Measurements from ENCODE around the gene OTOGL. TPM values are rescaled to one million over a fixed set of nuclear protein-coding genes. Genes with fewer than 3 reads are reported as not detected.
"Not testable (repeated sequence)": the region's sequence is repeated elsewhere in the genome, so short reads cannot be mapped to it uniquely, and the experiment has no call there.

The OTOGL gene
- 1 to 10 TPM; 8.4 to 9.2 TPM for total RNA-seq
- long read RNA-seq: 0 reads

- intact Hi-C loops (cut with DNase I): no loop called here
- DNase-seq (no peak), ATAC-seq (no peak)
Measured at GRCh38 chr12:80099259-80099658, at the start of gene OTOGL. OTOGL (plus strand) TSS chr12:80099537; CDS start chr12:80209432, 109,895 bp downstream.

DNA sequence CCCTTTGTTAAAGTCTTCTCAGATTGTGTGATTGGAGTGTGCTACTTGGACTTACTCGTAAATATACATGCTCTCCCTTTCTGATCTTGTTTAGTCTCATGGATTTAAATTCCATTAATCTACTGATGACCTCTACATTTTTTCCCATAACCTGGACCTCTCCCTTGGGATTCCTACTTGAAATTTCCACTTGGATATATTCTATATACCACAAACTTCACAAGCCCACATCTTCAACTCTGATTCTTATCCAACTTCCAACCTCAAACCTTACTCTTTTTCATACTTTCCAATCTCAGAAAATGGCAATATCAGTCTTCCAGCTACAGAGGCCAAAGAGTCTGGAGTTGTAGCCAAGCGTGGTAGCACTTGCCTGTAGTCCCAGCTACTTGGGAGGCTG lies 49.1 kb upstream of the OTOGL start:
- ATAC-seq: no peak
- intact Hi-C loops (cut with DNase I): no loop called here
- no peak for DNase-seq

DNA sequence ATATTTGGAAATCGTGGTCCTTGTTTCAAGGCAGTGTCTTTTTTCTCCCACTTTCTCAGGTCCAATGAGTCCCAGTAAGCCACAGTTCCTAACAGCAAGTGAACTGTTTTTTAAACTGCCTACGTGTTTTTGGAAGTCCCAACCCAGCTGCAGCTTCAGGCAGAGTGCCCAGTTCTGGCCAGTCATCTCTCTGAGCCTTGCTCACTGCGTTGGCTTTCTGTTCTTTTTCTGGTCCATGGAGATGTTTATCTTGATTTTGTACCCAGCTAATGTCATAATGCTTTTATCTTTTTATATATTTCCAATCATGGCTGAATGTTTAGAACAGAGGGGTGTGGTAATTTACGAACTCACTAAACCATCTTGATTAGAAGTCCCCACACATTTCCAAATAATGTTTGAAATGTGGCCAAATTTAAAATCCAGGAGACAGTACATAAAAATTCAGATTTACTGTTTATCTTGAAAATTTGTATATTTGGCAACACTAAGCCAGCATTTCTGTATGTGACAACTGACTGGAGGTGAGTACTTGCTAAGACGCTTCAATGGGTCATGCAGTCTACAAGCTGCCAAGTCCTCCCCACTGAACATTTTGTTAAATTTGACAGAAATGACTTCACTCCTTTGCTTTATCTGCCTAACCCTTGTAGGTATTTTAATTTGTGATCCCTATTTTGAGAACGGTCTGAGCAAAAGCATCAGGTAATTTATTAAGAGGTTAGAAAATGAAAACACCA lies 46.1 kb upstream of the OTOGL start:
- ATAC-seq (peak; percentile 65 to 92), DNase-seq (peak; percentile 62)
- intact Hi-C loops (cut with DNase I): no loop called here

GRCh38 chr12:80056232-80056631 lies 43.1 kb upstream of the OTOGL start:
- intact Hi-C loops (cut with DNase I): no loop called here
- no peak for DNase-seq
- ATAC-seq: peak in 1 of 2 donors; percentile 28

GRCh38 chr12:80056845-80057244 lies 42.5 kb upstream of the OTOGL start:
- DNase-seq (peak; percentile 44), ATAC-seq (peak in 1 of 2 donors; percentile 61)
- intact Hi-C loops (cut with DNase I): no loop called here

- DNase-seq (no peak), ATAC-seq (no peak)
- intact Hi-C loops (cut with DNase I): no loop called here
Measured at GRCh38 chr12:80058586-80058985, 40.8 kb upstream of the OTOGL start.

DNA sequence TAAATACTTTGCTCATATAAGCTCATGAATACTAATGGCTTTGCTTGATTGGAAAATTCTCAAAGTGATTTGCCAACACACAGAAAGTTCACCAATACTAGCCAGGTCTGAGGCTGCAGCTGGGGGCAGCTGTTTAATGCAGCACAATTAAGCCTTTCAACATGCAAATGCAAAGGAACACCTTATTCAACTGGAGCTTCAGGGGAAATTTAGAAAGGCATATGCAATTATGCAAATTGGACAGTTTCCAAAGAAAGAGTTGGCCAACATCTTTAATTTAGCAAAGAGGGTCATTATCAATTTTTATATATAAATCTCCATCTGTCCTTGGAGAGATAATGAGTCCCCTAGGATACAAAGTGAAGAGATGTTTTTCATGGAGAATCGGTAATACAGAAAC lies 40.2 kb upstream of the OTOGL start:
- ATAC-seq (no peak), DNase-seq (no peak)
- intact Hi-C loops (cut with DNase I): no loop called here

- DNase-seq (no peak), ATAC-seq (no peak)
- intact Hi-C loops (cut with DNase I): no loop called here
Measured at GRCh38 chr12:80059875-80060274, 39.5 kb upstream of the OTOGL start.

DNA sequence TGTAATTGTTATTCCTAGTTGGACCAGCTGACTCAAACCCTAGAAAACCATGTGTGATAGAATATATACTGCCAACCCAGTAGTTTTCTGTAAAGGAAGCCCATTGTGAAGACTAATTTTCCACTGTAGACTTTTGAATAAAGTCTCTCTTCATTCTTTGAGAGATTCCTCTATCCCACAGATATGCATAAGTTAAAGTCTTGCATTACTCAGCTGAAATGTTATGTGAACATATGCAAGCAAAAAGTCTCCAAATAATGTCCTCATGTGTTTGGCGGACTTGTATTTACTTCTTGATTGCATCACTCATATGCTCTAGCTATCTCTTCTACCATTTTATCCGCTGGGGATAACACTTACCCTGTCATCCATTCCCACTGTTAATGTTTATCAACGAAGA lies 35.1 kb upstream of the OTOGL start:
- no peak for ATAC-seq
- intact Hi-C loops (cut with DNase I): no loop called here
- no peak for DNase-seq

GRCh38 chr12:80064951-80065350 lies 34.4 kb upstream of the OTOGL start:
- intact Hi-C loops (cut with DNase I): no loop called here
- ATAC-seq (no peak), DNase-seq (no peak)

DNA sequence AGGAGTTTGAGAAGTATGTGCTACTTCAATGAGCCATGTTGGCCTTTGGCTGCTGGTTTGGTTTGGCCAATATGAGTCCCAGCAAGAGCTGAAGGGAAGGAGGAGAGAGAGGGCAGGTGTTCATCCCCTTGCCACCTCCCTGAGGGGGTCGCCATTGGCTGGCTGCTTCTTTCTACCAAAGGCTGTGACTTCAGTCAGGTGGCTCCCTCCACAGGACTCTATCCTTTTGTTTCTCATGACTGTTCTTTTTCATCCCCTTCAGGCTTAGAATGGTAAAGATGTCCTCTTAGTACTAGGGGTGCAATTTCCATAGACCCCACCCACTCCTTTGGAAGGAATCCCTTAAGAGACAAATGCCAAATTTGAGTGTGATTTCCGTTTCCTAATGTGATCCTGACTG lies 31.2 kb upstream of the OTOGL start:
- no peak for ATAC-seq
- intact Hi-C loops (cut with DNase I): no loop called here
- no peak for DNase-seq

- ATAC-seq; DNase-seq; intact Hi-C loops (cut with DNase I): not testable (repeated sequence)
Measured at GRCh38 chr12:80083892-80084614, 15.3 kb upstream of the OTOGL start.

- no peak for ATAC-seq
- intact Hi-C loops (cut with DNase I): no loop called here
- no peak for DNase-seq
Measured at GRCh38 chr12:80086025-80086424, 13.3 kb upstream of the OTOGL start.

GRCh38 chr12:80087486-80088213 lies 11.7 kb upstream of the OTOGL start:
- no peak for ATAC-seq
- DNase-seq: no peak
- intact Hi-C loops (cut with DNase I): no loop called here

DNA sequence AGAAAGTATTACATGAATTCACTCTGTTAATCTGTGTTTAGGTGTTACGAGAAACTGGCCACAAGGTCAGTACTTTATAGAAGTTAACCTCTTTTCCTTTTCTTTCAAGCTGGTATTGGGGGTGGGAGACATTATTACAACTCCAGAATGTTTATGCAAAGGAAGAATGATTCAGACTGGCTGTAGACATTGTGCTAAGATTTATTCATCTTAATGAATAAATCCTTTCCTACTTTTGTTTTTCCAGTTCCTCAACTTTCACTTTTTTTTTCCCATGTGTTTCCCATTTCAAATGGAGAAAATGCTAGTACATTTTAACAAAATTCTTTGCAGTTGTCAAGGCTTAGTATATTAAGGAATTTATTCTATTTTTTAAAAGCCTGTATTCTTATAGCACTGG lies 1.3 kb downstream of the OTOGL start:
- no peak for ATAC-seq
- no peak for DNase-seq
- intact Hi-C loops (cut with DNase I): no loop called here

DNA sequence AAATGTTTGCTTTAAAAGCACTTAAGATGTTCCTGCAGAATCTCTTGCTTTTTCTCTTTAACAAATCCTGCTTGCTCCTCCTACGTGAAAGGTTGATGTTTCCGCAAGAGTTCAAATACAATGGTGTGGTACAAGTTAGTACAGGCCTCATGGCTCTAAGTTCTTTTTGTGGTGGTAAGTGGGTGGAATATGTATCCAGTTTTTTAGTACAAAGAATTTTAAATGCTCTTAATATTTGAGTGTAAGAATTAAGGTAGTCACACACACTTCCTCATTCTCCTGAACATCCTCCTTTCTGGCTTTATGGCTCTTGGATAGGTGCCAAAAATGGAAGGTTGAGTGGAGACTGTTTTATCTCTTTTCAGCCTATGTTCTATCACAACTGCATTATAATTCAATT lies 1.8 kb downstream of the OTOGL start:
- no peak for ATAC-seq
- DNase-seq: no peak
- intact Hi-C loops (cut with DNase I): no loop called here

DNA sequence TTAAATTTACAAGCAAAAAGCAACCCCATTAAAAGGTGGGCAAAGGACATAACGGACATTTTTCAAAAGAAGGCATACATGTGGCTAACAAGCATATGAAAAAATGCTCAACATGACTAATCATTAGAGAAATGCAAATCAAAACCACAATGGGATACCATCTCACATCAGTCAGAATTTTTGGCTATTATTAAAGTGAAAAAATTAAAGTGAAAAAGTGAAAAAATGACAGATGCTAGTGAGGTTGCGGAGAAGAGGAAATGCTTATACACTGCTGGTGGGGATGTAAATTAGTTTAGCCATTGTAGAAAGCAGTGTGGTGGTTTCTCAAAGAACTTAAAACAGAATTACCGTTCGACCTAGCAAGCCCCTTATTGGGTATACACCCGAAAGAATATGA lies 7.9 kb downstream of the OTOGL start:
- intact Hi-C loops (cut with DNase I): no loop called here
- ATAC-seq: no peak
- DNase-seq: no peak

DNA sequence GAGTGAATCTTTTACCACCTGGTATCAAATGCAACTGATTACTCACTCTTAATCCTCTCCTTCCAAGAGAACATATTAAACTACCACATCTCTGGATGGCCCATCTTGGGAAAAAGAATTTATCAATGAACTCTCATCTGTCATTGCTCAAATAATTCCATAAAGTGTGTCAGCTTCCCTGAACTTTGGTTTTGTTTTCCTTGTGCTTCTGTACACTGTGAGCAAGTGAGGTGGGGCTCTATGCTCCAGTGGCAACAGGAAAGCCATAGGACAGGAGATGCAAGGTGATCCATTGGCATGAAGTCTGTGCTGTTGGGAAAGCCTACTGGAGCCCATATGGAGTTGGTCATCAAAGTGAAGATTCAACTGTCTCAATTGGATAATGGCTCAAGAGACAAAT lies 17.4 kb downstream of the OTOGL start:
- no peak for DNase-seq
- ATAC-seq: no peak
- intact Hi-C loops (cut with DNase I): no loop called here

DNA sequence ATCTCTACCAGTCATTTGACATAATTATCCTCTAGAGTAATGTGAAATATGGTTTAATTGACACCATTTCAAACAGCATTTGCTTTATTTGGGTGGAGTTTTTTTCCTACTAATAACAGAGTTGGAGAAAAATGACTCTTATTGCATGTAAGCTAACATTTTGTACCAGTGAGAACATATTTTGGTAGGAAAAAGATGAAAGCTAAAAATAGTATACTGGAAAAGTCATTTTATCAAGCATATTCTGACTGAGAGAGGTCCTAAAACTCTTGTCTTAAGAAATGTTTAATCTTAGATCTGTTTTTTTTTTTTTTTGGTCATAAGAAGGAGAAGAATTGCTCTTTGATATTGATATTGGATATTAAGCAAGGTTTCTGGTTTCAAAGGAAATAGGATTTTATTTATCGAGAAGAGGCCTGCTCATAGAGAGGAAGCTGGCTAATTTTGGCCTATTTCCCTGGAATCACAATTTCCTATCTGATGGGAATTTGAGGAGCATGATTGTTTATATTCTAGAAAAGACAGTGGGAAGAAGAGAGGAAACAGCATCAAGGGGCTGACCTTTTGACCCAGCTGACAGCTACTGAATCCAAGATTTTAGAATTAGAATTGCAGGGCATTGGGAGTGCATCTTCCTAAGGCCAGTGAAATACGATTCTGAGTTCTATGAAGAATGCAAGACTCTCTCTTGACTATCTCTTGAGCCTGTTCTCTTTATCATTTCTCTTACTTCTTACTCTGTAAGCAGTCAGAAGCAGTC lies 19.4 kb downstream of the OTOGL start:
- ATAC-seq (no peak), DNase-seq (no peak)
- intact Hi-C loops (cut with DNase I): no loop called here

GRCh38 chr12:80120994-80121393 lies 21.7 kb downstream of the OTOGL start:
- DNase-seq (no peak), ATAC-seq (no peak)
- intact Hi-C loops (cut with DNase I): no loop called here

Measured in left cardiac atrium (tissue), 4 donors.